B cell (primary cell): ENCODE measurements around the gene PGM5. TPM values are rescaled to one million over a fixed set of nuclear protein-coding genes. Genes with fewer than 3 reads are reported as not detected.

ENCODE experiments used
- ATAC-seq: fragments of 200-7000 bp; cut with Tn5 transposase; one replicate; pipeline ENCODE4 v1.10.0; 2021; ENCODE audit warnings: low read depth, mild to moderate bottlenecking, moderate number of reproducible peaks, moderate library complexity
- CTCF ChIA-PET: fragments of 350-600 bp; sonication (Branson Sonifier 250); formaldehyde crosslinking; loops from one replicate; lab custom pipeline; 2021; ENCODE audit warnings: antibody characterized with exemption, inconsistent platforms; lab: Charles Lee
- POLR2A ChIA-PET: fragments of 350-600 bp; sonication (Branson Sonifier 250); formaldehyde crosslinking; loops from one replicate; lab custom pipeline; 2021; ENCODE audit warnings: antibody characterized with exemption; lab: Charles Lee
- DNase-seq: peaks from one replicate; pipeline ENCODE4 v3.0.0; 2013
- H2AFZ ChIP-seq: 2 replicates; pipeline ENCODE4 v1.6.1; 2012; ENCODE audit warnings: mild to moderate bottlenecking, low read depth, low read length; ENCODE audit not compliant: insufficient read depth, poor library complexity, severe bottlenecking
- H3K27ac ChIP-seq, 2 donors: 1 replicate in 1 of 2; 2 replicates in 1 of 2; pipeline ENCODE4 v1.5.1; 2012 to 2013; ENCODE audit warnings: low read length in 2 of 2, mild to moderate bottlenecking in 2 of 2, moderate library complexity in 1 of 2
- H3K27me3 ChIP-seq, 4 experiments: fragments of 200-600 bp in 1 of 4; sonication (generic) in 1 of 4; replicated peaks in 1 of 4; 1 replicate in 2 of 4; 2 replicates in 2 of 4; pipeline versions ENCODE4 v1.6.1 to v1.7.0; 2013 to 2016; ENCODE audit warnings: low read length in 3 of 4, mild to moderate bottlenecking in 2 of 4, mixed read lengths in 1 of 4, moderate library complexity in 1 of 4; ENCODE audit not compliant: insufficient read depth in 4 of 4, control insufficient read depth in 3 of 4; ENCODE audit errors: control extremely low read depth in 1 of 4
- H3K36me3 ChIP-seq, 2 experiments: replicated peaks in 1 of 2; 1 replicate in 1 of 2; 2 replicates in 1 of 2; pipeline versions ENCODE4 v1.6.1 to v1.7.1; 2013; ENCODE audit warnings: low read length in 1 of 2; ENCODE audit not compliant: insufficient read depth in 2 of 2, control insufficient read depth in 1 of 2; ENCODE audit errors: control extremely low read depth in 1 of 2, extremely low read depth in 1 of 2
- H3K4me1 ChIP-seq, 2 donors: fragments of 200-600 bp in 1 of 2; sonication (generic) in 1 of 2; 1 replicate in 1 of 2; 2 replicates in 1 of 2; pipeline versions ENCODE4 v1.5.1 to v1.6.1; 2013 to 2017; ENCODE audit warnings: low read length in 2 of 2; ENCODE audit not compliant: control insufficient read depth in 2 of 2, insufficient read depth in 2 of 2
- H3K4me2 ChIP-seq: replicated peaks from 2 replicates; pipeline ENCODE3; 2012; ENCODE audit warnings: mild to moderate bottlenecking, low read depth, low read length; ENCODE audit not compliant: poor library complexity, severe bottlenecking
- H3K4me3 ChIP-seq, 5 experiments: fragments of 200-600 bp in 1 of 5; sonication (generic) in 1 of 5; 1 replicate in 3 of 5; 2 replicates in 2 of 5; pipeline versions ENCODE4 v1.5.1 to v1.7.0; 2011 to 2016; ENCODE audit warnings: low read length in 4 of 5, mild to moderate bottlenecking in 4 of 5, low read depth in 2 of 5, control low read depth in 1 of 5, moderate library complexity in 1 of 5; ENCODE audit not compliant: insufficient read depth in 1 of 5; ENCODE audit errors: control extremely low read depth in 1 of 5, extremely low read depth in 1 of 5
- H3K79me2 ChIP-seq: fragments of 200-600 bp; sonication (generic); one replicate; pipeline ENCODE4 v1.6.0; 2016; ENCODE audit warnings: low read length; ENCODE audit not compliant: control insufficient read depth, insufficient read depth
- H3K9ac ChIP-seq: fragments of 200-600 bp; sonication (generic); 2 replicates; pipeline ENCODE4 v1.6.1; 2017; ENCODE audit warnings: mild to moderate bottlenecking, low read length, moderate library complexity
- H3K9me3 ChIP-seq, 3 donors: one replicate each; pipeline versions ENCODE4 v1.6.1 to v1.7.1; 2013; ENCODE audit warnings: low read length in 2 of 3; ENCODE audit not compliant: control insufficient read depth in 2 of 3, insufficient read depth in 1 of 3; ENCODE audit errors: control extremely low read depth in 1 of 3
- H4K20me1 ChIP-seq: 2 replicates; pipeline ENCODE4 v1.6.0; 2012; ENCODE audit warnings: mild to moderate bottlenecking, low read length; ENCODE audit not compliant: insufficient read depth, control insufficient read depth, poor library complexity, severe bottlenecking
- H3K27ac Mint-ChIP-seq: one replicate; pipeline ENCODE4 v1.8.0; 2021; ENCODE audit warnings: mixed read lengths
- H3K27me3 Mint-ChIP-seq: one replicate; pipeline ENCODE4 v1.8.0; 2021; ENCODE audit warnings: mixed read lengths
- H3K4me1 Mint-ChIP-seq: one replicate; pipeline ENCODE4 v1.8.0; 2021; ENCODE audit warnings: mixed read lengths
- H3K4me3 Mint-ChIP-seq: one replicate; pipeline ENCODE4 v1.8.0; 2021; ENCODE audit warnings: mixed read lengths
- H3K9me3 Mint-ChIP-seq: one replicate; pipeline ENCODE4 v1.8.0; 2022; ENCODE audit warnings: mixed read lengths; ENCODE audit not compliant: insufficient read depth
- CTCF ChIP-seq: fragments of 200-600 bp; IDR thresholded peaks from one replicate; pipeline ENCODE4 v1.8.0; 2022; ENCODE audit warnings: antibody characterized with exemption, mild to moderate bottlenecking
- EZH2 ChIP-seq: IDR thresholded peaks from 2 replicates; pipeline ENCODE4 v1.6.1; 2012; ENCODE audit warnings: borderline replicate concordance, low read depth, mild to moderate bottlenecking, moderate library complexity, low read length; ENCODE audit not compliant: insufficient read depth, poor library complexity, severe bottlenecking
- WGBS: methylation state at CpG from one replicate; pipeline ENCODE4 v1.1.5; 2013; ENCODE audit warnings: missing lambda C conversion rate; ENCODE audit not compliant: insufficient coverage; 5-methylcytosine and 5-hydroxymethylcytosine counted together
- intact Hi-C: fragments of 100-400 bp; cut with micrococcal nuclease; formaldehyde crosslinking; loops from one replicate; pipeline ENCODE4 v1.10.0; 2022
- polyA plus RNA-seq: library from polyadenylated mRNA; depleted of rRNA; stranded (reverse); fragments of >200 nt; gene quantifications from 2 replicates; pipeline ENCODE4 v1.2.3, GENCODE V29; 2012
- total RNA-seq, 2 donors: library from RNA; stranded (reverse); fragments of 120-200 nt in 1 of 2; gene quantifications; 1 replicate in 1 of 2; 2 replicates in 1 of 2; pipeline versions ENCODE4 v1.2.3 to v1.2.4, GENCODE V29; 2013 to 2022

Gene PGM5
- total and polyA plus RNA-seq, 2 donors (not counting 1 experiment from before 2014, with no cell fraction given): not detected

DNA sequence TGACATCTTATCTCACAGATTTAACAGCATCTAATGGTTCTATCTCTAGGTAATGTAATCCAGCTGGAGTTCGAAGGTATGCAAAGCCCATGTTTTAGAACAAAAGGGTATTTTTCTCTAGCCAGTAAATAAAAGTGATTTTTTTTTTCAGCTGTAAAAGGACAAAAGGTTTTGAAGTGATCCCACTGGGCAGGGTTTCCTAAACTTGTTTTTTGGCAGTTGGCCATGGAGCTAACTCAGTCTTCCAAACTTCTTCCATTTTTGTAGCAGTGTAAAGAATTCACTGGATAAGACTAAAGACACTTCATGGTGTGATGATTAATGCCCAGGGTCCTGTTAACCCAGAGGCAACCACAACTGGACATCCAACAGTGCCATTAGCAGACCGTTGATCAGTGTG is 120.4 kb downstream of the PGM5 start:
- 100% methylated on average over 1 of the region's 2 CpGs for WGBS
- POLR2A ChIA-PET: no interaction called here
- Mint-ChIP-seq H3K27me3 (peaks cover 38% of the 10 kb centered on the region), H3K27ac (no peak overlapping the region), H3K9me3 (no peaks in the 10 kb centered on the region), H3K4me1 (no peaks in the 10 kb centered on the region), H3K4me3 (no peak overlapping the region)
- H2AFZ ChIP-seq: no peak overlapping the region
- no peaks in the 10 kb centered on the region for H3K4me1 ChIP-seq
- intact Hi-C loops: no loop called here
- H3K27me3 ChIP-seq: peaks cover 0 to 4% (median 1%) of the 10 kb centered on the region in 4 experiments
- H4K20me1 ChIP-seq: no peaks in the 10 kb centered on the region
- no peaks in the 10 kb centered on the region for H3K9me3 ChIP-seq
- no peak overlapping the region for H3K4me2 ChIP-seq
- no peak overlapping the region for H3K4me3 ChIP-seq
- no peak overlapping the region for H3K9ac ChIP-seq
- H3K36me3 ChIP-seq: no peaks in the 10 kb centered on the region
- no peaks in the 10 kb centered on the region for H3K79me2 ChIP-seq
- DNase-seq (no peak), ATAC-seq (no peak)
- no peak overlapping the region for H3K27ac ChIP-seq
- CTCF ChIA-PET: no interaction called here
- TF ChIP-seq CTCF (no peak), EZH2 (no peak)

- no peaks in the 10 kb centered on the region for H3K4me1 ChIP-seq
- no peak overlapping the region for H3K4me3 ChIP-seq
- Mint-ChIP-seq H3K9me3 (no peaks in the 10 kb centered on the region), H3K4me1 (no peaks in the 10 kb centered on the region), H3K4me3 (no peak overlapping the region), H3K27ac (no peak overlapping the region), H3K27me3 (peaks cover 55% of the 10 kb centered on the region)
- no peak for TF ChIP-seq EZH2
- no peak for TF ChIP-seq CTCF
- DNase-seq (no peak), ATAC-seq (no peak)
- WGBS: 72% methylated on average over 3 of the region's 3 CpGs
- H3K36me3 ChIP-seq: no peaks in the 10 kb centered on the region
- H2AFZ ChIP-seq: no peak overlapping the region
- no peak overlapping the region for H3K27ac ChIP-seq
- no peak overlapping the region for H3K9ac ChIP-seq
- H4K20me1 ChIP-seq: no peaks in the 10 kb centered on the region
- ChIA-PET CTCF (interaction anchor here (1.3 kb wide), 1 partner anchor 29 kb away, joined by 5 read pairs; no protein-coding TSS in a partner anchor), POLR2A (no interaction called here)
- no peaks in the 10 kb centered on the region for H3K79me2 ChIP-seq
- intact Hi-C loops: no loop called here
- peaks cover 0 to 3% (median 0%) of the 10 kb centered on the region in 3 donors for H3K9me3 ChIP-seq
- H3K27me3 ChIP-seq: peaks cover 0 to 7% (median 4%) of the 10 kb centered on the region in 4 experiments
- H3K4me2 ChIP-seq: no peak overlapping the region
Observed at GRCh38 chr9:68480807-68481206, 124.4 kb downstream of the PGM5 start.
